Umbilical cord (tissue), 2 donors: ENCODE results near the gene DCST1. TPM values are rescaled to one million over a fixed set of nuclear protein-coding genes. Genes with fewer than 3 reads are reported as not detected.

Source experiments
- DNase-seq: peaks from one replicate; pipeline ENCODE4 v3.0.0-alpha.2; 2015; ENCODE audit warnings: low spot score
- total RNA-seq: library from RNA; depleted of rRNA; stranded (reverse); fragments of >200 nt; gene quantifications from one replicate; pipeline ENCODE4 v1.2.3, GENCODE V29; 2014; ENCODE audit warnings: low replicate concordance; ENCODE audit not compliant: insufficient read depth

The DCST1 gene
- total RNA-seq, 1 donor from 2014 or later, result not detected

GRCh38 chr1:155085504-155086127 lies 52.0 kb downstream of the DCST1 start:
- DNase-seq, result peak; percentile 71

- DNase-seq, result peak; percentile 60
Measured at GRCh38 chr1:155086128-155086741, 52.6 kb downstream of the DCST1 start.

GRCh38 chr1:155086856-155087535 lies 53.4 kb downstream of the DCST1 start:
- no peak for DNase-seq

- peak; percentile 72 for DNase-seq
Measured at GRCh38 chr1:155091071-155092051, 57.7 kb downstream of the DCST1 start.

GRCh38 chr1:155092131-155092530 lies 58.5 kb downstream of the DCST1 start:
- DNase-seq, result no peak

DNA sequence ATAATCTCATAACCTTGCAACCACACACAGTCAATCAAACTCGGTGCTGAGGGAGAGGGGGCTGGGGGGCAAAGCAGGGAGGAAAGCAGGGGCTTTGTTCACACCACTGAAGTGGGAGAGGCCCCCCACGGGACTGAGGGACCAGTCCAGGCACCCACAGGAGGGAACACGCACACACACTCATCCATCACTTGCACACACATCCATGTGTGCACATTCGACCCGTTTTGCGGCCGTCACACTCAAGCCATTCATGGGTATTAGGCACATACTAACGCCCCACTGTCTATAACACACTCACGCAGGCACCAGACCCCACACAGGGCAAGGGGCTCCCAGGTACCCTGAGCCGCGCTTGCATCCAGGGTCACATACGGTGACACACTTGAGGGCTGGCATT lies 59.0 kb downstream of the DCST1 start:
- no peak for DNase-seq

GRCh38 chr1:155093911-155094621 lies 60.4 kb downstream of the DCST1 start:
- DNase-seq, result peak; percentile 91

DNA sequence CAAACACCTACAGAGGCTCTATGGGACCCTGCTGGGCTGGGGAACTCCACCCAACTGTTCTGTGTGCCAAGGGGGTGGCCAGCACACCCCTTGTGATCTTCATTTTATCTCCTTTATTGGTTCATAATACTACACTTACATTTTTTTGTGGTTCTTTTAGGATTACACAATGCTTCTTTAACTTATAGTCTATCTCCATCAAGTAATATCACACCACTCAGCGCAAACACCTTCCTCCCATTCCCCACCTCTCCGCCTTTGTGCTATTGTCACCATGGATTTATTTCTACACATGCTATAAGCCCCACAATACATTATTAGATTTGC lies 61.0 kb downstream of the DCST1 start:
- no peak for DNase-seq

GRCh38 chr1:155099331-155099730 lies 65.7 kb downstream of the DCST1 start:
- no peak for DNase-seq

Other genes starting within 250 kb of the DCST1 start
- 1.9 TPM for gene KCNN3, start 163.5 kb upstream of the DCST1 start, total RNA-seq
- gene PMVK, start 97.1 kb upstream of the DCST1 start, total RNA-seq, result 13.0 TPM
- 120 TPM for gene PBXIP1, start 77.7 kb upstream of the DCST1 start, total RNA-seq
- gene PYGO2, start 72.0 kb upstream of the DCST1 start, total RNA-seq, result 9.4 TPM
- gene SHC1, start 63.1 kb upstream of the DCST1 start, total RNA-seq, result 73.2 TPM
- gene CKS1B, start 59.1 kb upstream of the DCST1 start, total RNA-seq, result 18.5 TPM
- gene FLAD1, start 50.5 kb upstream of the DCST1 start, total RNA-seq, result 14.9 TPM
- gene LENEP, start 40.2 kb upstream of the DCST1 start, total RNA-seq, result not detected
- gene ZBTB7B, start 31.0 kb upstream of the DCST1 start, total RNA-seq, result 18.8 TPM
- gene DCST2, start within 50 bp of the DCST1 start, total RNA-seq, result not detected
- gene ADAM15, start 17.5 kb downstream of the DCST1 start, total RNA-seq, result 35.6 TPM
- gene EFNA4, start 29.9 kb downstream of the DCST1 start, total RNA-seq, result 9.9 TPM
- 0.72 TPM for gene EFNA3, start 45.0 kb downstream of the DCST1 start, total RNA-seq
- gene EFNA1, start 94.1 kb downstream of the DCST1 start, total RNA-seq, result 3.1 TPM
- gene SLC50A1, start 102.0 kb downstream of the DCST1 start, total RNA-seq, result 22.9 TPM
- not detected for gene DPM3, start 106.7 kb downstream of the DCST1 start, total RNA-seq
- 45.5 TPM for gene KRTCAP2, start 139.5 kb downstream of the DCST1 start, total RNA-seq
- gene TRIM46, start 140.0 kb downstream of the DCST1 start, total RNA-seq, result 1.9 TPM
- 58.3 TPM for gene THBS3, start 174.1 kb downstream of the DCST1 start, total RNA-seq
- 17.3 TPM for gene MTX1, start 174.9 kb downstream of the DCST1 start, total RNA-seq
- gene ENTREP3, start 221.7 kb downstream of the DCST1 start, total RNA-seq, result 1.2 TPM
- gene SCAMP3, start 228.5 kb downstream of the DCST1 start, total RNA-seq, result 12.3 TPM
- gene CLK2, start 239.7 kb downstream of the DCST1 start, total RNA-seq, result 31.8 TPM
- 5.1 TPM for gene HCN3, start 243.6 kb downstream of the DCST1 start, total RNA-seq